AG04450 (cell line): Measurements from ENCODE around the gene CFAP77. TPM values are rescaled to one million over a fixed set of nuclear protein-coding genes. Genes with fewer than 3 reads are reported as not detected.

Experiments
- CTCF ChIA-PET: fragments of 300-600, 350-600 bp; formaldehyde crosslinking; extraction: SDS; loops from one replicate; lab custom pipeline; 2022; ENCODE audit warnings: antibody characterized with exemption, inconsistent platforms; lab: Charles Lee
- POLR2A ChIA-PET: fragments of 350-600 bp; formaldehyde crosslinking; extraction: SDS; loops from one replicate; lab custom pipeline; 2021; ENCODE audit warnings: antibody characterized with exemption, inconsistent platforms; lab: Yijun Ruan, JAX
- DNase-seq: peaks from one replicate; pipeline ENCODE4 v3.0.0-alpha.2; 2011; ENCODE audit warnings: low read depth, low spot score
- H3K27ac ChIP-seq: one replicate; pipeline ENCODE4 v1.5.1; 2012; ENCODE audit warnings: low read depth, low read length, control low read depth
- H3K27me3 ChIP-seq: one replicate; pipeline ENCODE4 v1.6.0; 2012; ENCODE audit warnings: low read length; ENCODE audit not compliant: control insufficient read depth, insufficient read depth
- H3K4me3 ChIP-seq: 2 replicates; pipeline ENCODE4 v1.5.1; 2011; ENCODE audit warnings: mild to moderate bottlenecking, low read depth, low read length, control low read depth
- H3K9me3 ChIP-seq: 2 replicates; pipeline ENCODE4 v1.5.1; 2012; ENCODE audit warnings: low read length; ENCODE audit not compliant: control insufficient read depth, insufficient read depth
- polyA plus RNA-seq: library from polyadenylated mRNA; depleted of rRNA; stranded (reverse); fragments of >200 nt; gene quantifications from 2 replicates; pipeline ENCODE4 v1.2.3, GENCODE V29; 2011
- TF ChIP-seq, protein P1 (sequence below): IDR thresholded peaks from 2 replicates; pipeline ENCODE4 v1.5.1; 2011; ENCODE audit warnings: low read depth, low read length, control low read depth, inconsistent platforms

CFAP77 gene
- polyA plus RNA-seq, 1 experiment = not detected

DNA sequence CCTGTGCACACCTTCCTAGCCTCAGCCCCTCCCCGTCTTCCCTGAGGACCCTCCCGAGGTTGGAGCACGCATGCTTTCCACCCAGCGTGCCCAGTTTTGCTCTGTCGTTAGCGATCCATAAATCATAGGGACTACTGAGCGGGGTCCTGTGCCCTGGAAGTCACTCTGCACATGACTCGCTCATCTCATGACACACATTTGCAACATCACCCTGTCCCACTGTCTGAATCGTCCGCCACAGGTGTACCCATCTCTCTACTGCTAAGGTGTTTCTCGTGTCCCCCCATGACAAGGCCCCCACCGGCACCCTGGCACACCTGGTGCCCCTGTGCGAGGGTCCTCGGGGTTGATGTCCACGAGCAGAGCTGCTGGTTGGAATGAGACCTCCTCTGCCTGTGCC, 103.4 kb downstream of the CFAP77 start:
- no peak overlapping the region for H3K4me3 ChIP-seq
- peaks cover 38% of the 10 kb centered on the region for H3K27me3 ChIP-seq
- ChIA-PET POLR2A (no interaction called here), CTCF (no interaction called here)
- no peak overlapping the region for H3K27ac ChIP-seq
- TF ChIP-seq, protein P1, sequence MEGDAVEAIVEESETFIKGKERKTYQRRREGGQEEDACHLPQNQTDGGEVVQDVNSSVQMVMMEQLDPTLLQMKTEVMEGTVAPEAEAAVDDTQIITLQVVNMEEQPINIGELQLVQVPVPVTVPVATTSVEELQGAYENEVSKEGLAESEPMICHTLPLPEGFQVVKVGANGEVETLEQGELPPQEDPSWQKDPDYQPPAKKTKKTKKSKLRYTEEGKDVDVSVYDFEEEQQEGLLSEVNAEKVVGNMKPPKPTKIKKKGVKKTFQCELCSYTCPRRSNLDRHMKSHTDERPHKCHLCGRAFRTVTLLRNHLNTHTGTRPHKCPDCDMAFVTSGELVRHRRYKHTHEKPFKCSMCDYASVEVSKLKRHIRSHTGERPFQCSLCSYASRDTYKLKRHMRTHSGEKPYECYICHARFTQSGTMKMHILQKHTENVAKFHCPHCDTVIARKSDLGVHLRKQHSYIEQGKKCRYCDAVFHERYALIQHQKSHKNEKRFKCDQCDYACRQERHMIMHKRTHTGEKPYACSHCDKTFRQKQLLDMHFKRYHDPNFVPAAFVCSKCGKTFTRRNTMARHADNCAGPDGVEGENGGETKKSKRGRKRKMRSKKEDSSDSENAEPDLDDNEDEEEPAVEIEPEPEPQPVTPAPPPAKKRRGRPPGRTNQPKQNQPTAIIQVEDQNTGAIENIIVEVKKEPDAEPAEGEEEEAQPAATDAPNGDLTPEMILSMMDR = no peak
- no peaks in the 10 kb centered on the region; the same call in 1 of the 2 replicates for H3K9me3 ChIP-seq
- no peak for DNase-seq

DNA sequence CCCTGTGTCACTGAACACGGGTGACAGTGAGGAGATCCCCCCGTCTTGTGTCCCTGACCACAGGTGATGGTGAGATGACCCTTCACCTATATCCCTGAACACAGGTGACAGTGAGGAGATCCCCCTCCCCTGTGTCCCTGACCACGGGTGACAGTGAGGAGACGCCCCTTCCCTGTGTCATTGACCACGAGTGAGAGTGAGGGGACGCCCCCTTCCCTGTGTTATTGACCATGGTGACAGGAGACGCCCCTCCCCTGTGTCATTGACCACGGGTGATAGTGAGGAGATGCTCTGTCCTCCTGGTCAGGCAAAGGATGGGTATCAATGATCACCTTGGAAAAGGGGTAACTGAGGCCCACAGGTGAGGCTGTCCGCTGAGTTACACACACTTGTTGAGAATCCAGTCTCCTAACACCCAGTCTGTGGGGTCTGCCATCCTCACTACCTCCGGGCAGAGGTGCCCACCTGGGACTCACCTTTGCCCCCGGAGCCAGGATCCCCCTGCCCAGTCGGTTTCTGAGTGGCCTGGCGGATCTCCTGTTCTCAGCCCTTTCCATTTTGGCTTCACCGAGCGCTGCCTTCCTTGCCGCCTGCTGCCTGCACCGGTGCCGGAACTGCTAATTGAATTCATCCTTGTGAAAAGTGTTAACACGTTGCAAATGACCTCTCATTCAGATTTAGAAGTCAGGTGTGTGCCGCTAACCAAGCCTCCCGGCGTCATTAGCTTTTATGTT, 104.2 kb downstream of the CFAP77 start:
- POLR2A ChIA-PET = no interaction called here

DNA sequence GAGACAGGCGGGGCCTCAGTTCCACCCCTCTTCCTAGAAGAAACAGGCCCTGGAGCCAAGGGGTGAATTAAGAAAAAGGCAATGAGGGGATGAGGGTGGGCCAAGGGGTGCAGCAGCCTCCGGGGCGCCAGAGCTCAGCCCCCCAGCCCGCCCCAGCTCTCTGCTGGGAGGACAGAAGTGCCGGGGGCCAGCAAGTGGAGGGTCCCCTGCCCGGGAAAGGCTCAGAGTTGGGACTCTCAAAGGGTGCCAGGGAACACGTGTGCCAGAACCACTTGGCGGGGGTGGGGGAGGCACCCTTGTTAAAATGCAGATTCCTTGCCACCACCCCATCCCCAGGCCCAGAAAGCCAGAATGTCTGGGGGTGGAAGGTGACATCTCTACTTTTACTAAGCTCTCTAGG, 104.8 kb downstream of the CFAP77 start:
- H3K27ac ChIP-seq = no peak overlapping the region
- CTCF ChIA-PET = no interaction called here
- no peak for DNase-seq
- TF ChIP-seq, protein P1 = no peak
- POLR2A ChIA-PET = no interaction called here
- no peak overlapping the region for H3K4me3 ChIP-seq
- no peaks in the 10 kb centered on the region; the same call in 1 of the 2 replicates for H3K9me3 ChIP-seq
- peaks cover 36% of the 10 kb centered on the region for H3K27me3 ChIP-seq

More for the DNA sequence above, 104.2 kb downstream of the CFAP77 start:
- TF ChIP-seq, protein P1 = no peak
- DNase-seq = no peak
- Histone ChIP-seq H3K27me3 (peaks cover 38% of the 10 kb centered on the region), H3K9me3 (no peaks in the 10 kb centered on the region; the same call in 1 of the 2 replicates), H3K4me3 (no peak overlapping the region), H3K27ac (no peak overlapping the region)
- CTCF ChIA-PET = no interaction called here

DNA sequence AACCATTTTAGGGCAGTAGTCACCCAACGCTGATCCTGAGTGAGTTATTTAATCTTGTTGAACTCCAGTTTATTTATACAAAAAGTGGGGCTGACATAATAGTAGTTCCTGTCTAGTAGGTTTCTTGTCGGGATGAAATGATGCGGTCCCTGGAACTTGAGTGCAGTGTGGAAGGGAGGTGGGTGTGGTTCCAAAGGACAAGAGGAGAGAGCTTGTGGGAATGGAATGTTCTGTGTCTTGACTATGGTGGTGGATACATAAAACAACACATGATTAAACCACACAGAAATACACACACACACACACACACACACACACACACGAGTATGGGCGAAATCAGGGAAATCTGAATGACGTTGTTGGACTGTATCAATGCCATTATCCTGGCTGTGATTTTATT, 106.3 kb downstream of the CFAP77 start:
- Histone ChIP-seq H3K4me3 (no peak overlapping the region), H3K9me3 (no peaks in the 10 kb centered on the region; the same call in 1 of the 2 replicates), H3K27ac (no peak overlapping the region), H3K27me3 (peaks cover 24% of the 10 kb centered on the region)
- CTCF ChIA-PET = no interaction called here
- POLR2A ChIA-PET = no interaction called here
- no peak for DNase-seq
- TF ChIP-seq, protein P1 = no peak

DNA sequence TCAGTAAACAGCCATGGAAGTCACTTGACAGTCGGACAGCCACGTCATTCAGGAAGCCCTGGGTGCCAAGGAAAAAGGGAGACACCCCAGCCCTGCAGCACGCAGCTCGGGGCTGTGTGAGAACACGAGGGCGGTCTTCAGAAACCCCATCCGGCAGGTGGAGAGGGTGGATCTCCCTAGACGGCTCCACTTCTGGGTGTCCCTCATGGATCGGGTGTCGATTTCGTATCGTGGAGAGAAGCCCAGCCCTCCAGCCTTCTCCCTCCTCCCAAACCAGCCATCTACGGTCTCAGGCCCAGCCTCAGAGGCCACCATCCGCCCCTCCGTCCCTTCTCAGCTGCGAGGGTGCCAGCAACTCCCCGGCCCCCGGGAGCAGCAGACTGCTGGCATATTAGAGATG, 106.9 kb downstream of the CFAP77 start:
- no peak for DNase-seq

More for the DNA sequence above, 106.9 kb downstream of the CFAP77 start:
- Histone ChIP-seq H3K27ac (no peak overlapping the region), H3K9me3 (no peaks in the 10 kb centered on the region; the same call in 1 of the 2 replicates), H3K4me3 (no peak overlapping the region), H3K27me3 (peaks cover 24% of the 10 kb centered on the region)
- ChIA-PET CTCF (no interaction called here), POLR2A (interaction anchor here (0.9 kb wide), 1 partner anchor 257 kb away, joined by 3 read pairs; no protein-coding TSS in a partner anchor)
- TF ChIP-seq, protein P1 = no peak
